RWPE1 (cell line): Measurements from ENCODE around the gene NUDC.
A peak's percentile ranks its signal among the peaks of the same experiment; 100 is the strongest.

Experiments used
- CTCF ChIA-PET: fragments of 350-600 bp; sonication (Branson Sonifier 250); formaldehyde crosslinking; extraction: SDS; loops from one replicate; lab custom pipeline; 2021; lab: Yijun Ruan, JAX
- POLR2A ChIA-PET: fragments of 400-600 bp; formaldehyde crosslinking; extraction: SDS; loops from one replicate; lab custom pipeline; 2020; ENCODE audit warnings: antibody characterized with exemption; ENCODE audit not compliant: low non-redundant PET; lab: Yijun Ruan, JAX
- DNase-seq: peaks from one replicate; pipeline ENCODE4 v3.0.0; 2012; ENCODE audit warnings: low spot score
- H3K27ac ChIP-seq: fragments of 450-650 bp; 2 replicates; pipeline ENCODE4 v1.5.1; 2017
- TF ChIP-seq, protein P1 (sequence below): fragments of 450-650 bp; conservative IDR thresholded peaks from 2 replicates; pipeline ENCODE4 v1.5.1; 2017; ENCODE audit warnings: low read depth, mild to moderate bottlenecking

NUDC gene

DNA sequence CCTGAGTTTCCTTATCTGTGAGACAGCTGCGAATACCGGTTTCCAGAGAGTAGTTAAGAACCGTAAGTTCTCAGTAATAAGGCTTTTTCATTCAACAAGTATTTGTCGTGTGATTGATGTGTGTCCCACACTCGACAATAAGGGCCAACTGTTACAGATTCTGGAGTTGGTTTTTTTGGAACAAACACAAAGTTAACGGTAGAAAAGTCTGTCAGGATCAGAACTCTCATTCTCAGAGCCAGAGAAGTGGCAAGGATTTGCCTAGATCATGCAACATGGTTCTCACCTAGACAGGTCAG, 837 bp downstream of the NUDC start:
- DNase-seq = no peak
- CTCF ChIA-PET = no interaction called here
- H3K27ac ChIP-seq = peak overlapping the region; percentile 76
- TF ChIP-seq, protein P1, sequence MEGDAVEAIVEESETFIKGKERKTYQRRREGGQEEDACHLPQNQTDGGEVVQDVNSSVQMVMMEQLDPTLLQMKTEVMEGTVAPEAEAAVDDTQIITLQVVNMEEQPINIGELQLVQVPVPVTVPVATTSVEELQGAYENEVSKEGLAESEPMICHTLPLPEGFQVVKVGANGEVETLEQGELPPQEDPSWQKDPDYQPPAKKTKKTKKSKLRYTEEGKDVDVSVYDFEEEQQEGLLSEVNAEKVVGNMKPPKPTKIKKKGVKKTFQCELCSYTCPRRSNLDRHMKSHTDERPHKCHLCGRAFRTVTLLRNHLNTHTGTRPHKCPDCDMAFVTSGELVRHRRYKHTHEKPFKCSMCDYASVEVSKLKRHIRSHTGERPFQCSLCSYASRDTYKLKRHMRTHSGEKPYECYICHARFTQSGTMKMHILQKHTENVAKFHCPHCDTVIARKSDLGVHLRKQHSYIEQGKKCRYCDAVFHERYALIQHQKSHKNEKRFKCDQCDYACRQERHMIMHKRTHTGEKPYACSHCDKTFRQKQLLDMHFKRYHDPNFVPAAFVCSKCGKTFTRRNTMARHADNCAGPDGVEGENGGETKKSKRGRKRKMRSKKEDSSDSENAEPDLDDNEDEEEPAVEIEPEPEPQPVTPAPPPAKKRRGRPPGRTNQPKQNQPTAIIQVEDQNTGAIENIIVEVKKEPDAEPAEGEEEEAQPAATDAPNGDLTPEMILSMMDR = no peak
- POLR2A ChIA-PET = no interaction called here

DNA sequence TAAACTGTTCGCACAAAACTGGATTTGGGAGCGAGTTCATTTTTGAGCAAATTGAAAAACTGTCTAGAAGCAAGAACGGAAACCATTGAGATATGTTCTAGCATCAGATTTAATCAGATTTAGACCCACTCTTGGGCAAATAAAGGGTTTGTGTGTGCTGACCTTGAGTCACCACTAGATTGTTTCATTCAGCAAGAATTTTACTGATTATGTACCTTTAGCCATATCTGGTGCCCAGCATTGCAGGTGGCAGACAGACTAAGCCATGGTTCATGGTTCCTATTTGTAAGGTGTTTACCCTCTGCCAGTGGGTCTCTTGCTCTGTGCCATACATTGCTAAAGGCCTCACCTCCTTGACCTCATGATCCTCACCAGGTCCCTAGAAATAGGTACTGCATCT, 1.4 kb downstream of the NUDC start:
- H3K27ac ChIP-seq = no peak overlapping the region
- DNase-seq = no peak
- ChIA-PET CTCF (no interaction called here), POLR2A (no interaction called here)
- TF ChIP-seq, protein P1 = no peak

DNA sequence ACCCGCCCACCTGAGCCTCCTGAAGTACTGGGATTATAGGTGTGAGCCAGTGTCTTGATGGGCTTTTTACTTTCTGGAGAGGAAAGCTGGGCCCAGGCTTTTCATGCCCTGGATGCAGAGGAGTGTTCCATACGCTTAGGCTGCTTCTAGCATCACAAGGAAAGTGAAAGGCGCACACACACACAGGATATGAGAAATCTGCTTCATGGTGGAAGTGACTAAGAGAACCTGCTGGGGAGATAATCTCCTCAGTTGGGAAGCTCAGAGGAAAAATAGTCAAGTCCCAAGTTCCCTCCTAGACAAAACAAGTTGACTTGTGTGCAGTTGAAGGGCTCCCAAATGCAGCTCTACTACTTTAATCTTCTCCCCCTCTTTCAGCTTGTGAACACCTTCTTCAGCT, 2.2 kb downstream of the NUDC start:
- no peak overlapping the region for H3K27ac ChIP-seq
- CTCF ChIA-PET = interaction anchor here (0.6 to 0.7 kb wide), 2 partner anchors 29 to 70 kb away, joined by 3 read pairs; no protein-coding TSS in a partner anchor
- POLR2A ChIA-PET = no interaction called here
- no peak for DNase-seq
- TF ChIP-seq, protein P1 = no peak

DNA sequence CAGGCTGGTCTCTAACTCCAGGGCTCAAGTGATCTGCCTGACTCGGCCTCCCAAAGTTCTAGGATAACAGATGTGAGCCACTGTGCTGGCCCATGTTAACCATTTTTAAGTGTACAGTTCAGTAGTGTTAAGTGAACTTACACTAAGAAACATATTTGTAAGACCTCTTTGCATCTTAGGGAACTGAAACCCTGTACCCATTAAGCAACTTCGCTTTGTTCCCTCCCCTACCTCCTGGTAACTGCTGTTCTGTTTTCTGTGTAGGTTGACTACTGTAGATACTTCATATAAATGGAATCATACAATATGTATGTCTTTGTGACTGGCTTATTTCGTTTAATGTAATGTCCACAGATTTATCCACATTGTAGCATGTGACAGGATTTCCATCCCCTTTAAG, 11.0 kb downstream of the NUDC start:
- ChIA-PET POLR2A (no interaction called here), CTCF (no interaction called here)
- H3K27ac ChIP-seq = no peak overlapping the region
- DNase-seq = no peak
- TF ChIP-seq, protein P1 = no peak

DNA sequence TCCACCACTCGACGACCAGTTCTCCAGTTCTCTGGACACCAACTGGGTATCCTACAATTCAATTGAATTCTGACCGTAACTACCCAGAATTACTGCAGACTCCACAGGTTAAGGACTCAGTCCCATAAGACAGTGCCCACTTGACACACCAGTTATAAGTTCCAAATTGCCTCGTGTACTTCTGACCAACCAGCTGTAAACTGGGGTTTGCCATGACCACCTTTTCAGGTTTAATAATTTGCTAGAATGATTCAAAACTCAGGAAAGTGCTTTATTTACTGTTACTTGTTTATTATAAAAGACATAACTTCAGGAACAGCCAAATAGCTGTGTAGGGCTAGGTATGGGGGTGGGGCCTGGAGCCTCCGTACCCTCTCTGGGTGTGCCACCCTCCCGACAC, 15.3 kb downstream of the NUDC start:
- no peak overlapping the region for H3K27ac ChIP-seq
- CTCF ChIA-PET = interaction anchor here (0.7 kb wide), 1 partner anchor 108 kb away, joined by 4 read pairs; no protein-coding TSS in a partner anchor
- POLR2A ChIA-PET = no interaction called here
- TF ChIP-seq, protein P1 = no peak
- no peak for DNase-seq

DNA sequence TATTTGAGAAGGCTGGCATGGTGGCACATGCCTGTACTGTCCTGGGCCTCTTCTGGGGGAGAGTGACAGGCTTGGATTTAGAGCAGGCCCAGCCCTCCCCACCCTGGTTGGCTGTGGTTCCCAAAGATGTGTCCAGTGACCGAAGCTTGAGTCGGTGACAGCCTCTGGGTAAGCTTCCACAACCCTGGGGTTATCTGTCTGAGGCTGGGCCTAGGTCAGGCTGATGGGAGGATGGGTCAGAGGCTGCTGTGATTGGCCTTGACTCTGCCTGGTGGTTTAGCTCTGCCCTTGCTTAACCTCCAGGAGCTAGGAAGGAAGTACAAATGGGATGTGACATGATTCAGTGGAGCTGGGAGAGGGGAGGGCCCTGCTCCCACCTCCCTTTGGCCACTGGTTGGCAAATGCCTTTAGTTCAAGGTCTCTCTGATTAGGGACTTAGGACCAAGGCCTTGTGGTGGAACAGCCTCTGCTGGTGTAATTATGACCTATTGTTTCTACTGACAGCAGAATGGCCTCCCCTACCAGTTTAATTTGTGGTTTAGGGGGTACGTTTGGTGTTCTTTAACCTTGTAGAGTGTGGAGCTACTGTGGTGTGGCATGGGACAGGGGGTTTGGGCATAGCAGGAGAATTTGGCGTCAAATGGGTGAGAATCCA, 16.6 kb downstream of the NUDC start:
- CTCF ChIA-PET = no interaction called here
- H3K27ac ChIP-seq = 0 out of 2 replicates have a peak overlapping the region, but pooled peaks have one; percentile 2
- no peak for DNase-seq
- POLR2A ChIA-PET = no interaction called here
- TF ChIP-seq, protein P1 = no peak
